Neural cell (in vitro differentiated cells): Measurements from ENCODE around the gene RAB5A. TPM values are rescaled to one million over a fixed set of nuclear protein-coding genes. Genes with fewer than 3 reads are reported as not detected.

Experiments used
- H2AFZ ChIP-seq: fragments of 200-600, 300-800 bp; sonication (generic), shearing (Covaris generic); 2 replicates; pipeline ENCODE4 v1.6.0; 2014; ENCODE audit warnings: low read depth, mild to moderate bottlenecking, antibody characterized with exemption, low read length, moderate library complexity
- H3F3A ChIP-seq: fragments of 200-600 bp; shearing (Covaris generic); 2 replicates; pipeline ENCODE4 v1.6.1; 2016; ENCODE audit warnings: mild to moderate bottlenecking, moderate library complexity, mixed read lengths, antibody characterized with exemption, low read length; ENCODE audit not compliant: insufficient read depth, poor library complexity, severe bottlenecking
- H3K27ac ChIP-seq: fragments of 200-600, 300-800 bp; sonication (generic), shearing (Covaris generic); 2 replicates; pipeline ENCODE4 v1.5.1; 2014; ENCODE audit warnings: mild to moderate bottlenecking, low read length, moderate library complexity
- H3K27me3 ChIP-seq: fragments of 300-800, 200-600 bp; sonication (generic), shearing (Covaris generic); 2 replicates; pipeline ENCODE4 v1.6.0; 2014; ENCODE audit warnings: mild to moderate bottlenecking, low read depth, low read length, moderate library complexity; ENCODE audit not compliant: insufficient read depth
- H3K36me3 ChIP-seq: fragments of 300-800, 200-600 bp; sonication (generic), shearing (Covaris generic); 2 replicates; pipeline ENCODE4 v1.5.1; 2014; ENCODE audit warnings: mild to moderate bottlenecking, antibody characterized with exemption, low read length, moderate library complexity; ENCODE audit not compliant: insufficient read depth
- H3K4me2 ChIP-seq: fragments of 300-800, 200-600 bp; sonication (generic), shearing (Covaris generic); 2 replicates; pipeline ENCODE4 v1.6.0; 2014; ENCODE audit warnings: mild to moderate bottlenecking, low read length
- H3K4me3 ChIP-seq: fragments of 300-800, 200-600 bp; sonication (generic), shearing (Covaris generic); 2 replicates; pipeline ENCODE4 v1.5.1; 2014; ENCODE audit warnings: mild to moderate bottlenecking, low read length, moderate library complexity
- H3K79me2 ChIP-seq: fragments of 200-600 bp; shearing (Covaris generic); replicated peaks from 2 replicates; pipeline ENCODE4 v1.6.0; 2014; ENCODE audit warnings: mild to moderate bottlenecking, low read length, moderate library complexity; ENCODE audit not compliant: insufficient read depth
- H3K9ac ChIP-seq: fragments of 300-800, 200-600 bp; sonication (generic), shearing (Covaris generic); 2 replicates; pipeline ENCODE4 v1.6.1; 2016; ENCODE audit warnings: mild to moderate bottlenecking, low read length, mixed read lengths
- H3K9me2 ChIP-seq: fragments of 200-600 bp; shearing (Covaris generic); 2 replicates; pipeline ENCODE4 v1.6.1; 2016; ENCODE audit warnings: mild to moderate bottlenecking, low read length, mixed read lengths; ENCODE audit not compliant: insufficient read depth
- H3K9me3 ChIP-seq: fragments of 200-600, 300-800 bp; sonication (generic), shearing (Covaris generic); 2 replicates; pipeline ENCODE4 v1.6.1; 2016; ENCODE audit warnings: mild to moderate bottlenecking, mixed run types, low read length, moderate library complexity, mixed read lengths
- H4K20me1 ChIP-seq: fragments of 200-600 bp; shearing (Covaris generic); 2 replicates; pipeline ENCODE4 v1.6.1; 2016; ENCODE audit warnings: mild to moderate bottlenecking, mixed run types; ENCODE audit not compliant: insufficient read depth
- EP300 ChIP-seq: fragments of 450-650 bp; conservative IDR thresholded peaks from 2 replicates; pipeline ENCODE4 v1.6.1; 2014; ENCODE audit warnings: antibody characterized with exemption, mild to moderate bottlenecking, moderate library complexity; ENCODE audit not compliant: poor library complexity, severe bottlenecking
- EZH2 ChIP-seq: fragments of 200-600, 300-800 bp; shearing (Covaris generic), sonication (generic); IDR thresholded peaks from 2 replicates; pipeline ENCODE4 v1.6.1; 2014; ENCODE audit warnings: antibody characterized with exemption, low read length, borderline replicate concordance, mild to moderate bottlenecking; ENCODE audit not compliant: insufficient read depth, poor library complexity, severe bottlenecking
- MXI1 ChIP-seq: fragments of 450-650 bp; conservative IDR thresholded peaks from 2 replicates; pipeline ENCODE4 v1.6.1; 2014; ENCODE audit warnings: antibody characterized with exemption, mild to moderate bottlenecking; ENCODE audit not compliant: poor library complexity, severe bottlenecking
- POLR2AphosphoS5 ChIP-seq: IDR thresholded peaks from 2 replicates; pipeline ENCODE4 v1.6.1; 2012
- RAD21 ChIP-seq: fragments of 450-650 bp; conservative IDR thresholded peaks from 2 replicates; pipeline ENCODE4 v1.6.1; 2014; ENCODE audit warnings: antibody characterized with exemption, mild to moderate bottlenecking, moderate library complexity
- SMC3 ChIP-seq: fragments of 450-650 bp; conservative IDR thresholded peaks from 2 replicates; pipeline ENCODE4 v1.6.1; 2014; ENCODE audit warnings: antibody characterized with exemption, mild to moderate bottlenecking, moderate library complexity; ENCODE audit not compliant: poor library complexity
- TAF1 ChIP-seq: IDR thresholded peaks from 2 replicates; pipeline ENCODE4 v1.6.1; 2012; ENCODE audit warnings: low read depth
- polyA plus RNA-seq: library from polyadenylated mRNA; depleted of rRNA; stranded (reverse); fragments of >200 nt; gene quantifications from 2 replicates; pipeline ENCODE4 v1.2.3, GENCODE V29; 2014
- TF ChIP-seq, protein P1 (sequence below): fragments of 450-650 bp; IDR thresholded peaks from 2 replicates; pipeline ENCODE4 v1.5.1; 2014; ENCODE audit warnings: antibody characterized with exemption, mild to moderate bottlenecking, moderate library complexity; ENCODE audit not compliant: poor library complexity, severe bottlenecking
- TF ChIP-seq, protein P2 (sequence below): IDR thresholded peaks from 2 replicates; pipeline ENCODE4 v1.6.1; 2012; ENCODE audit warnings: borderline replicate concordance

RAB5A gene
- polyA plus RNA-seq, 1 donor from 2014 or later: 47.2 TPM

DNA sequence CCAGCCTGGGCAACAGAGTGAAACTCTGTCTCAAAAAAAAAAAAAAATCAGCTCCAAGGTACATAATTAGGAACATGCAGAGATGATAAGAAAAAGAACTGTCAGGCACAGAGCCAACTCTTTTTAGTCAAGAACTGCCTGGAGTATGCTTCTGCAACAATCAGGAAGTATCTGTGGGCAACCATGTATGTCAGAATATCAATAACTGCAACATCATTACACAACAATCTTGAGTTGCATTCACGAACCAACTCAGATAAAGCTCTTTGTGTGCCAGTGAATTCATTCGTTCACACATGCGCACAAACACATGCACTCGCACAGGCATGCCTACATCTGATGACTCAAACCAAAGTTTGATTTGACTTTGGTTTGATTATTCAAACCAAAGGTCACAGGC, 45.0 kb upstream of the RAB5A start:
- TF ChIP-seq TAF1: no peak
- TF ChIP-seq, protein P1, sequence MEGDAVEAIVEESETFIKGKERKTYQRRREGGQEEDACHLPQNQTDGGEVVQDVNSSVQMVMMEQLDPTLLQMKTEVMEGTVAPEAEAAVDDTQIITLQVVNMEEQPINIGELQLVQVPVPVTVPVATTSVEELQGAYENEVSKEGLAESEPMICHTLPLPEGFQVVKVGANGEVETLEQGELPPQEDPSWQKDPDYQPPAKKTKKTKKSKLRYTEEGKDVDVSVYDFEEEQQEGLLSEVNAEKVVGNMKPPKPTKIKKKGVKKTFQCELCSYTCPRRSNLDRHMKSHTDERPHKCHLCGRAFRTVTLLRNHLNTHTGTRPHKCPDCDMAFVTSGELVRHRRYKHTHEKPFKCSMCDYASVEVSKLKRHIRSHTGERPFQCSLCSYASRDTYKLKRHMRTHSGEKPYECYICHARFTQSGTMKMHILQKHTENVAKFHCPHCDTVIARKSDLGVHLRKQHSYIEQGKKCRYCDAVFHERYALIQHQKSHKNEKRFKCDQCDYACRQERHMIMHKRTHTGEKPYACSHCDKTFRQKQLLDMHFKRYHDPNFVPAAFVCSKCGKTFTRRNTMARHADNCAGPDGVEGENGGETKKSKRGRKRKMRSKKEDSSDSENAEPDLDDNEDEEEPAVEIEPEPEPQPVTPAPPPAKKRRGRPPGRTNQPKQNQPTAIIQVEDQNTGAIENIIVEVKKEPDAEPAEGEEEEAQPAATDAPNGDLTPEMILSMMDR: no peak
- TF ChIP-seq RAD21: no peak
- TF ChIP-seq MXI1: no peak
- TF ChIP-seq EP300: no peak
- no peaks in the 10 kb centered on the region for H3K36me3 ChIP-seq
- no peak overlapping the region for H3K27ac ChIP-seq
- no peaks in the 10 kb centered on the region for H3K79me2 ChIP-seq
- H2AFZ ChIP-seq: no peak overlapping the region
- H3K9ac ChIP-seq: no peak overlapping the region
- no peaks in the 10 kb centered on the region for H3K9me3 ChIP-seq
- no peaks in the 10 kb centered on the region for H3K9me2 ChIP-seq
- H3K27me3 ChIP-seq: no peaks in the 10 kb centered on the region
- H4K20me1 ChIP-seq: no peaks in the 10 kb centered on the region
- no peak overlapping the region for H3K4me3 ChIP-seq
- no peaks in the 10 kb centered on the region for H3F3A ChIP-seq
- no peak overlapping the region for H3K4me2 ChIP-seq

DNA sequence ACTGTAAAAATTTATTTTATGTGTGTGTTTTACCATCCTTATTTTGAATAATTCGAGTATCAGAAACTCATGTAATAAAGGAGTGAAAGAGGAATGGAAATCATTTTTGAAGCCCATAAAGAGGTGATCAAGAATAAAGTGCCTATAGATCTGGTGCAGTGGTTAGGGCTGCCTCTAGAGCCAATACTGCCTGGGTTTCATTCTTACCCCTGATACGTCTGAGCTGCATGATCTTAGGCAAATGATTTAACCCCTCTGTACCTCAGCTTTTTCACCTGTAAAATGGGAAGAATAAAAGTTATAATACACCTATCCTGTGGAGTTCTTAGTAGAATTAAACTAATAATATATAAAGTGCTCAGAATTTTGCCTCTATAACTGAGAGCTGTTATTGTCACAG, 43.2 kb upstream of the RAB5A start:
- Histone ChIP-seq H3K27ac (no peak overlapping the region), H3K4me2 (no peak overlapping the region)
- TF ChIP-seq EZH2: no peak
- no peak for TF ChIP-seq SMC3
- TF ChIP-seq RAD21: no peak
- no peak for TF ChIP-seq MXI1
- TF ChIP-seq, protein P1: no peak
- no peak for TF ChIP-seq POLR2AphosphoS5
- TF ChIP-seq TAF1: no peak
- TF ChIP-seq, protein P2, sequence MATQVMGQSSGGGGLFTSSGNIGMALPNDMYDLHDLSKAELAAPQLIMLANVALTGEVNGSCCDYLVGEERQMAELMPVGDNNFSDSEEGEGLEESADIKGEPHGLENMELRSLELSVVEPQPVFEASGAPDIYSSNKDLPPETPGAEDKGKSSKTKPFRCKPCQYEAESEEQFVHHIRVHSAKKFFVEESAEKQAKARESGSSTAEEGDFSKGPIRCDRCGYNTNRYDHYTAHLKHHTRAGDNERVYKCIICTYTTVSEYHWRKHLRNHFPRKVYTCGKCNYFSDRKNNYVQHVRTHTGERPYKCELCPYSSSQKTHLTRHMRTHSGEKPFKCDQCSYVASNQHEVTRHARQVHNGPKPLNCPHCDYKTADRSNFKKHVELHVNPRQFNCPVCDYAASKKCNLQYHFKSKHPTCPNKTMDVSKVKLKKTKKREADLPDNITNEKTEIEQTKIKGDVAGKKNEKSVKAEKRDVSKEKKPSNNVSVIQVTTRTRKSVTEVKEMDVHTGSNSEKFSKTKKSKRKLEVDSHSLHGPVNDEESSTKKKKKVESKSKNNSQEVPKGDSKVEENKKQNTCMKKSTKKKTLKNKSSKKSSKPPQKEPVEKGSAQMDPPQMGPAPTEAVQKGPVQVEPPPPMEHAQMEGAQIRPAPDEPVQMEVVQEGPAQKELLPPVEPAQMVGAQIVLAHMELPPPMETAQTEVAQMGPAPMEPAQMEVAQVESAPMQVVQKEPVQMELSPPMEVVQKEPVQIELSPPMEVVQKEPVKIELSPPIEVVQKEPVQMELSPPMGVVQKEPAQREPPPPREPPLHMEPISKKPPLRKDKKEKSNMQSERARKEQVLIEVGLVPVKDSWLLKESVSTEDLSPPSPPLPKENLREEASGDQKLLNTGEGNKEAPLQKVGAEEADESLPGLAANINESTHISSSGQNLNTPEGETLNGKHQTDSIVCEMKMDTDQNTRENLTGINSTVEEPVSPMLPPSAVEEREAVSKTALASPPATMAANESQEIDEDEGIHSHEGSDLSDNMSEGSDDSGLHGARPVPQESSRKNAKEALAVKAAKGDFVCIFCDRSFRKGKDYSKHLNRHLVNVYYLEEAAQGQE: no peak
- TF ChIP-seq EP300: no peak

More for the DNA sequence above, 43.2 kb upstream of the RAB5A start:
- Histone ChIP-seq H4K20me1 (no peaks in the 10 kb centered on the region), H3K9ac (no peak overlapping the region), H3K79me2 (no peaks in the 10 kb centered on the region), H3K9me2 (no peaks in the 10 kb centered on the region), H2AFZ (no peak overlapping the region), H3K27me3 (no peaks in the 10 kb centered on the region), H3K9me3 (no peaks in the 10 kb centered on the region), H3K36me3 (no peaks in the 10 kb centered on the region), H3F3A (no peaks in the 10 kb centered on the region), H3K4me3 (no peak overlapping the region)
